Thyroid gland (tissue), 4 donors: ENCODE results near the gene SIL1. TPM values are rescaled to one million over a fixed set of nuclear protein-coding genes. Genes with fewer than 3 reads are reported as not detected.
"Not testable (repeated sequence)": the region's sequence is repeated elsewhere in the genome, so short reads cannot be mapped to it uniquely, and the experiment has no call there.

Experiments
- DNase-seq, 2 donors: peaks; one replicate each; pipeline ENCODE4 v3.0.0-alpha.2; 2019
- H3K27ac ChIP-seq, 3 donors: fragments of 200-600 bp; sonication (generic); 1 replicate in 2 of 3; 2 replicates in 1 of 3; pipeline ENCODE4 v1.5.1; 2016 to 2019; ENCODE audit warnings: mild to moderate bottlenecking in 1 of 3, moderate library complexity in 1 of 3
- H3K27me3 ChIP-seq: fragments of 200-600 bp; sonication (generic); one replicate; pipeline ENCODE4 v1.5.1; 2019
- H3K36me3 ChIP-seq, 2 donors: fragments of 200-600 bp; sonication (generic); one replicate each; pipeline ENCODE4 v1.5.1; 2016 to 2019
- H3K4me1 ChIP-seq, 2 donors: fragments of 200-600 bp; sonication (generic); one replicate each; pipeline ENCODE4 v1.5.1; 2017 to 2019
- H3K4me3 ChIP-seq, 3 donors: fragments of 200-600 bp; sonication (generic); replicated peaks in 1 of 3; 1 replicate in 2 of 3; 2 replicates in 1 of 3; pipeline ENCODE4 v1.5.1; 2016; ENCODE audit warnings: mild to moderate bottlenecking in 1 of 3
- H3K9me3 ChIP-seq: fragments of 200-600 bp; sonication (generic); one replicate; pipeline ENCODE4 v1.5.1; 2017
- CTCF ChIP-seq, 6 experiments: fragments of 200-600 bp in 3 of 6; fragments of 450-650 bp in 3 of 6; sonication (generic) in 3 of 6; IDR thresholded peaks; one replicate each; pipeline ENCODE4 v1.5.1; 2016 to 2019; ENCODE audit warnings: antibody characterized with exemption in 6 of 6, mild to moderate bottlenecking in 2 of 6, inconsistent platforms in 1 of 6, moderate library complexity in 1 of 6
- POLR2A ChIP-seq, 2 donors: fragments of 450-650 bp; IDR thresholded peaks; one replicate each; pipeline ENCODE4 v1.6.1; 2017; ENCODE audit warnings: antibody characterized with exemption in 2 of 2, mild to moderate bottlenecking in 2 of 2, moderate library complexity in 1 of 2
- WGBS, 2 donors: methylation state at CpG; one replicate each; pipeline ENCODE4 v1.1.5; 2017; 5-methylcytosine and 5-hydroxymethylcytosine counted together
- intact Hi-C: fragments of 100-400 bp; cut with DNase I; formaldehyde crosslinking; loops from one replicate; pipeline ENCODE4 v1.15.1; 2023
- total RNA-seq, 4 donors: library from RNA; depleted of rRNA; stranded (reverse); fragments of >200 nt; gene quantifications; one replicate each; pipeline ENCODE4 v1.2.3, GENCODE V29; 2016

SIL1 gene
- total RNA-seq, 4 donors from 2014 or later: 57.5 to 103 (median 81.7) TPM

GRCh38 chr5:139223481-139223880, 25.3 kb upstream of the SIL1 start:
- no peak overlapping the region for H3K27ac ChIP-seq
- peaks cover 3 to 7% of the 10 kb centered on the region in 2 donors for H3K4me1 ChIP-seq
- H3K36me3 ChIP-seq: no peaks in the 10 kb centered on the region
- H3K27me3 ChIP-seq: no peaks in the 10 kb centered on the region
- TF ChIP-seq POLR2A (IDR thresholded peaks at IDR 0.05): no peak
- no peak for TF ChIP-seq CTCF (IDR thresholded peaks at IDR 0.05)
- no peak for DNase-seq
- no peaks in the 10 kb centered on the region for H3K9me3 ChIP-seq
- 83 to 93% methylated on average over 3 of the region's 3 CpGs for WGBS, 2 donors
- no peak overlapping the region for H3K4me3 ChIP-seq
- intact Hi-C loops: no loop called here

GRCh38 chr5:139222346-139222745, 24.2 kb upstream of the SIL1 start:
- H3K4me3 ChIP-seq: no peak overlapping the region
- H3K27me3 ChIP-seq: no peaks in the 10 kb centered on the region
- no peaks in the 10 kb centered on the region for H3K9me3 ChIP-seq
- no peaks in the 10 kb centered on the region for H3K36me3 ChIP-seq
- TF ChIP-seq POLR2A (IDR thresholded peaks at IDR 0.05) (no peak), CTCF (IDR thresholded peaks at IDR 0.05) (no peak)
- no peak for DNase-seq
- H3K27ac ChIP-seq: no peak overlapping the region
- 75 to 84% methylated on average over 3 of the region's 3 CpGs for WGBS, 2 donors
- H3K4me1 ChIP-seq: peaks cover 3 to 7% of the 10 kb centered on the region in 2 donors
- intact Hi-C loops: no loop called here

GRCh38 chr5:139218038-139218437, 19.9 kb upstream of the SIL1 start:
- H3K27ac ChIP-seq, DNase-seq, H3K27me3 ChIP-seq, H3K4me1 ChIP-seq, intact Hi-C loops, H3K36me3 ChIP-seq, H3K4me3 ChIP-seq, H3K9me3 ChIP-seq: not testable (repeated sequence)
- 83 to 93% methylated on average over 7 of the region's 7 CpGs for WGBS, 2 donors

GRCh38 chr5:139215107-139215975, 17.2 kb upstream of the SIL1 start:
- WGBS, 2 donors: 70 to 75% methylated on average over 15 of the region's 15 CpGs

DNA sequence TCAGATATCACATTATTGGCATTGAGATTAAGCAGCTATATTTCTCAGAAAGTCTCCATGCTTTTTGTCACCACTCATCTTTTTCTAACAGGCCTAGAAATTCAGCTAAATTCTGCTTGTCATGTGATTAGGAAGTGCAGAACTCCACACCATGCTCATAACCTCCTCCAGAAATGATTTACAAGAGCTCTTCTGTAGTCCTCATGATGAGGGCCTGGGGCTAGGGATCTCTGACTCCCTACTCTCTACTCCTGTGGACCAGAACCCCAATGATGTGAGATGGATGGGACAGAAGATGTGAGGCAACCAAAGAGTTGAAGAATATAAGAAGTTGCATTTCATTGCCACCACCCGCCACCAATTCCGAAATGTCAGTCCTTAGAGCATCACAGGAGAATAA, 16.5 kb upstream of the SIL1 start:
- DNase-seq: no peak
- intact Hi-C loops: no loop called here
- Histone ChIP-seq H3K4me3 (no peak overlapping the region), H3K4me1 (no peaks in the 10 kb centered on the region), H3K27ac (no peak overlapping the region), H3K9me3 (no peaks in the 10 kb centered on the region), H3K27me3 (no peaks in the 10 kb centered on the region), H3K36me3 (no peaks in the 10 kb centered on the region)
- WGBS, 2 donors: 94 to 97% methylated on average over 2 of the region's 2 CpGs
- TF ChIP-seq POLR2A (IDR thresholded peaks at IDR 0.05): no peak
- TF ChIP-seq CTCF (IDR thresholded peaks at IDR 0.05): no peak

More at GRCh38 chr5:139215107-139215975, 17.2 kb upstream of the SIL1 start:
- no peak overlapping the region for H3K27ac ChIP-seq
- no peaks in the 10 kb centered on the region for H3K4me1 ChIP-seq
- no peaks in the 10 kb centered on the region for H3K36me3 ChIP-seq
- intact Hi-C loops: no loop called here
- DNase-seq: no peak
- H3K9me3 ChIP-seq: no peaks in the 10 kb centered on the region
- no peaks in the 10 kb centered on the region for H3K27me3 ChIP-seq
- no peak overlapping the region for H3K4me3 ChIP-seq
- TF ChIP-seq CTCF (IDR thresholded peaks at IDR 0.05) (no peak), POLR2A (IDR thresholded peaks at IDR 0.05) (no peak)
